Astrocyte of the spinal cord (primary cell): ENCODE data around the gene TRPM3.

ENCODE experiments used
- DNase-seq: peaks from one replicate; pipeline ENCODE4 v3.0.0; 2011; ENCODE audit warnings: low read depth, low spot score
- H3K4me3 ChIP-seq: 2 replicates; pipeline ENCODE4 v1.5.1; 2011; ENCODE audit warnings: low read depth, mild to moderate bottlenecking, low read length, moderate library complexity
- CTCF ChIP-seq: IDR thresholded peaks from 2 replicates; pipeline ENCODE4 v1.5.1; 2012; ENCODE audit warnings: low read depth, mild to moderate bottlenecking, low read length, inconsistent platforms
- in situ Hi-C: cut with HindIII; loops from 2 replicates; pipeline ENCODE4 v1.10.0; 2017; ENCODE audit warnings: low sequenced_read_pairs

TRPM3 gene

DNA sequence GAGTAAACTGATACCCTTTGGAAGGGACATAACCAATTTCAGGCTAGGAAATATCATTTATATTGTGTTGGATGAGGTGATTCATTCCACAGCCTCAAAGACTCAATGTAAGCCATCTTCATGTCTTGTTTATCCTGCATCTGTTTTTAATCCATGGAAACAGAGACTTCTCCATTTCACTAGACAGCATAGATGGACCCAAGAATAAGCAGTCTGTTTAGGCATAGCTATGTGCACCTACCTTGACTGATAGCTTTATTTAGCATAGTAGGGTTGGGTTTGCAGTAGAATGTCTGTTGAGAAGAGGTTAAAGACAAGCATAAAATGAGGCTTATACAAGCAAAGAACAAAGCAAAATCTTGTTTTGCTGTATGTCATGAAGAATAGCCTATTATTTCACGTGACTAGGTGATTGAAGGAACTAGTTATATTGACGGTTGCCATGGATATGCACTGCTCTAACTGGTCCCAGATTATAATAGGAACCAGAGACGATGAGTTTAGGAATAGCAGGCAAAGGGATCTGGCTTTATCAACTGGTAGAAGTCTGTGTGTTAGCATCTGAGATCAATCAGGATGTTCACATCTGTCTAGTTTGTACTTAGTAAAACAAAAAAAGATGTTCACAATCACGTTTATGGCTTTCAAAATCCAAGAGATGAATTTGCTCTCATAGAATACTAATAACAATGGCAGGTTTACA, 552.2 kb downstream of the TRPM3 start:
- no peak for TF ChIP-seq CTCF
- in situ Hi-C loops = no loop called here
- no peak overlapping the region for H3K4me3 ChIP-seq
- no peak for DNase-seq

DNA sequence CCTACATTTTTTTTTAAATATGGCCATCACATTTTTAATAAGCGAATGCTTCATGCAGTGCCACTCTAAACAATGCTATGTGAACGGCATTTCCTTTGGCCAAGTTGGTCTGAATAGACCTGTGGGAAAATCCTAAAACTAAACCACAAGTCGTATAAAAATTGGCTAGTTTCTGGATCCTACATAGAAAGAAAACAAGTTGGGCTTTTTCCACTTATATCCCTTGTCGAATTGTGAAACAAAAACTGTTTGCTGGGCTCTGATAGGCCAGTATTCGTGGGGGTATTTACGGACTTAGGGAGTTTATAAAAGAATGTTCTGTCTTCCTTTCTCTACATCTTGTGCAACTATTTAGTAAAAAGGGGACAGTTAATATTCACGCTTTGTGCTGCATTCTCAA, 553.9 kb downstream of the TRPM3 start:
- H3K4me3 ChIP-seq = no peak overlapping the region
- DNase-seq = peak; percentile 36
- TF ChIP-seq CTCF = no peak
- in situ Hi-C loops = no loop called here

DNA sequence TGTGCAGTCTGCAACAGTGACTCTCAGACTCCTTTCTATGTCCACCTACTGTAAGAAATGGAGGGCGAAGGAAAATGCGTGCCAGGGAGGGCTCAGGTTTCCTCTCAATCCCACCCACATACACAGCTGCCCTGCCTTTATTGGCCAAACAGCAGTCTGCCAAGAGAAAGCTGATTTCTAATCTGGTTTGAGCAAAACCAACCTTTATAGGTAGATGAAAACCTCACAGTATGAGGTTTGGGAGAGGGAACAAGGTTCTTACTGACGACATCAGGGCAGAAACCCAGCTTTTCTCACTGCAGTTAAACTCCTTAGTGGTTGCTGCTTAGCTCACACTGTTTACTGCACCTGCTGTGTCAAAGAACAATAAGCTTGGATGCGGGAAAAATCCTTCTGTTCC, 554.7 kb downstream of the TRPM3 start:
- in situ Hi-C loops = no loop called here

DNA sequence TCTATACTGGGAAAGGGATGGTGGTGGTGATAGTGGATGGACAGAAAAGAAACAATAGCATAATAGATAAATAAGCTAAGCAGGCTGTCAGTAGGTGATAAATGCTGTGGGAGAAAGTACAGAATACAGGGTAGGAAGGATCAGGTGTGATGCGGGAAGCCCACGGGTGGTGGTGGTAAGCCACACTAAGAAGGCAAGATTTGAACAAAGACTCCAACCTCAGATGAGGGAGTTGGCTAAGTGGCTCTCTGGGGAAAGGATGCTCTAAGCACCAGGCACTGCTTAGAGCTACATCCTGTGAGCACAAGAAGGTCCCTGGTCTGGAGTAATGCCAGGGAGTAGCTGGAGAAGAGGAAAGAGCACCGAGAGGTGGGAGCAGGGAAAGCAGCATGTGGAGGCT, 555.4 kb downstream of the TRPM3 start:
- H3K4me3 ChIP-seq = no peak overlapping the region
- no peak for TF ChIP-seq CTCF
- in situ Hi-C loops = no loop called here
- no peak for DNase-seq

More for the DNA sequence above, 554.7 kb downstream of the TRPM3 start:
- no peak overlapping the region for H3K4me3 ChIP-seq
- DNase-seq = peak; percentile 48
- TF ChIP-seq CTCF = no peak

- DNase-seq = no peak
- no peak overlapping the region for H3K4me3 ChIP-seq
- TF ChIP-seq CTCF = no peak
- in situ Hi-C loops = no loop called here
Observed at GRCh38 chr9:70564468-70565335, 556.7 kb downstream of the TRPM3 start.

DNA sequence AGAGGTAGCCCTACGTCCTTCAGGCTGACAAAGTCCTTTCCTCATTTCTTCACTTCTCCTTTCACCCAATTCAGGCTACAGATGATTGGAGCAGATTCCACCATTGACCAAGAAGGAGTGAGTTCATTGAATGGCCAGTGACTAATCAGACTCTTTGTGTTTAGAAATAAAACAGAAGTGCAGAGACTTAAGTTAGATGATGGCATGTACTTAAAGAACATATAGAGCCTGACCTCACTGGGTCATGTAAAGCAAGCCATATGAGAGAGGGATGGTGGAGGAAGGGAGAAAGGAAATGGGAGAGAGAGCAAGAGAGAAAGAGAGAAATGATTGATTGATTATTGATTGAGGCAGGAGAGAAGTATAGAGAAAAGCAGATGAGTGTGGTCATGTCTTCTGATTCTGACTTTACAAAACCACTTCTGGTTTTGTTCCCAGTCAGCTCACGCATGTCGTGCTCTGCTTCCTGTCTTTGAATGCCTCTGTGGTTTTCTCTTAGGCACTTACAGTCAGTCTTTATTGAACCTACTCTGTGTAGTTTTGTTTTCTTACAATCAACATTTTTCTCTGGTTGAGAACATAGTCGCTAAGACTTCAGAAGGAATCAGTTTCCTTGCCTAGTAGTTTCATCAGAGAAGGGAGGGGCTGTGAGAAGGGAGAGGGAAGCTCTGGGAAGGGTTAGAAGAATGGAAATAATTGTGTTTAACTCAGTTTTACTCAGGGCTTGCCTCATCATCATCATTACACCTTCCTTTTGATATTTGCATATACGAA, 557.8 kb downstream of the TRPM3 start:
- peak; percentile 91 for DNase-seq
- TF ChIP-seq CTCF = no peak
- in situ Hi-C loops = no loop called here
- no peak overlapping the region for H3K4me3 ChIP-seq
